IPS-NIHi7 (cell line): ENCODE measurements around the gene DHX34.
"Not testable (repeated sequence)": the region's sequence is repeated elsewhere in the genome, so short reads cannot be mapped to it uniquely, and the experiment has no call there.

Source experiments
- DNase-seq: peaks from one replicate; pipeline ENCODE4 v3.0.0; 2012; ENCODE audit warnings: mixed read lengths; ENCODE audit errors: extremely low spot score

The DHX34 gene

GRCh38 chr19:47323872-47324271 is 25.2 kb upstream of the DHX34 start:
- DNase-seq, result no peak

- DNase-seq, result no peak
Measured at GRCh38 chr19:47324502-47324901, 24.6 kb upstream of the DHX34 start.

GRCh38 chr19:47330466-47330869 is 18.6 kb upstream of the DHX34 start:
- DNase-seq, result no peak

- no peak for DNase-seq
Measured at GRCh38 chr19:47331490-47331889, 17.6 kb upstream of the DHX34 start.

- peak; percentile 9 for DNase-seq
Measured at GRCh38 chr19:47331931-47332547, 17.1 kb upstream of the DHX34 start, which contains the start of gene C5AR2. TSS of gene C5AR2 (plus strand) at chr19:47332175. CDS start at chr19:47340800, 8,625 bp downstream.

- peak; percentile 20 for DNase-seq
Measured at GRCh38 chr19:47336765-47337718, 12.1 kb upstream of the DHX34 start.

GRCh38 chr19:47339196-47339880 is 9.8 kb upstream of the DHX34 start:
- no peak for DNase-seq

GRCh38 chr19:47340477-47341208 is 8.5 kb upstream of the DHX34 start:
- no peak for DNase-seq

GRCh38 chr19:47341734-47342133 is 7.4 kb upstream of the DHX34 start:
- no peak for DNase-seq

- DNase-seq, result no peak
Measured at GRCh38 chr19:47343194-47343802, 5.8 kb upstream of the DHX34 start.

- no peak for DNase-seq
Measured at GRCh38 chr19:47344425-47344824, 4.7 kb upstream of the DHX34 start.

- not testable (repeated sequence) for DNase-seq
Measured at GRCh38 chr19:47346024-47346423, 3.1 kb upstream of the DHX34 start.

- no peak for DNase-seq
Measured at GRCh38 chr19:47350630-47351029, 1.5 kb downstream of the DHX34 start.

- DNase-seq, result peak; percentile 64
Measured at GRCh38 chr19:47351548-47351947, 2.4 kb downstream of the DHX34 start.

GRCh38 chr19:47352095-47352494 is 3.0 kb downstream of the DHX34 start:
- DNase-seq, result peak; percentile 7

GRCh38 chr19:47353307-47353712 is 4.2 kb downstream of the DHX34 start:
- no peak for DNase-seq

GRCh38 chr19:47356900-47357299 is 7.8 kb downstream of the DHX34 start:
- DNase-seq, result no peak

- DNase-seq, result no peak
Measured at GRCh38 chr19:47357788-47358680, 8.9 kb downstream of the DHX34 start.

GRCh38 chr19:47358936-47359335 is 9.8 kb downstream of the DHX34 start:
- no peak for DNase-seq

- DNase-seq, result no peak
Measured at GRCh38 chr19:47362321-47362720, 13.2 kb downstream of the DHX34 start.
